IPS-NIHi11 (cell line): ENCODE results near the gene NAPG.
"Not testable (repeated sequence)": the region's sequence is repeated elsewhere in the genome, so short reads cannot be mapped to it uniquely, and the experiment has no call there.

ENCODE experiments used
- DNase-seq: peaks from one replicate; pipeline ENCODE4 v3.0.0; 2012; ENCODE audit warnings: mixed read lengths, low spot score

The NAPG gene

GRCh38 chr18:10580215-10580614, 54.4 kb downstream of the NAPG start:
- no peak for DNase-seq

- no peak for DNase-seq
These were observed 59.4 kb downstream of the NAPG start for GRCh38 chr18:10585260-10585659.

GRCh38 chr18:10588975-10589374, 63.1 kb downstream of the NAPG start:
- DNase-seq = peak; percentile 56

- no peak for DNase-seq
These were observed 64.6 kb downstream of the NAPG start for GRCh38 chr18:10590412-10590811.

- no peak for DNase-seq
These were observed 66.1 kb downstream of the NAPG start for GRCh38 chr18:10591896-10592295.

- not testable (repeated sequence) for DNase-seq
These were observed 67.7 kb downstream of the NAPG start for GRCh38 chr18:10593366-10594022.

GRCh38 chr18:10595917-10596316, 70.1 kb downstream of the NAPG start:
- DNase-seq = not testable (repeated sequence)

- not testable (repeated sequence) for DNase-seq
These were observed 71.9 kb downstream of the NAPG start for GRCh38 chr18:10597695-10598094.

- not testable (repeated sequence) for DNase-seq
These were observed 74.9 kb downstream of the NAPG start for GRCh38 chr18:10600701-10601100.
